ENCODE data around the gene ROR2. TPM values are rescaled to one million over a fixed set of nuclear protein-coding genes. Genes with fewer than 3 reads are reported as not detected.

The ROR2 gene
- total RNA-seq, 3 donors from 2014 or later (not counting 1 experiment from before 2014, with no cell fraction given): 1.7 TPM; not detected in 2

DNA sequence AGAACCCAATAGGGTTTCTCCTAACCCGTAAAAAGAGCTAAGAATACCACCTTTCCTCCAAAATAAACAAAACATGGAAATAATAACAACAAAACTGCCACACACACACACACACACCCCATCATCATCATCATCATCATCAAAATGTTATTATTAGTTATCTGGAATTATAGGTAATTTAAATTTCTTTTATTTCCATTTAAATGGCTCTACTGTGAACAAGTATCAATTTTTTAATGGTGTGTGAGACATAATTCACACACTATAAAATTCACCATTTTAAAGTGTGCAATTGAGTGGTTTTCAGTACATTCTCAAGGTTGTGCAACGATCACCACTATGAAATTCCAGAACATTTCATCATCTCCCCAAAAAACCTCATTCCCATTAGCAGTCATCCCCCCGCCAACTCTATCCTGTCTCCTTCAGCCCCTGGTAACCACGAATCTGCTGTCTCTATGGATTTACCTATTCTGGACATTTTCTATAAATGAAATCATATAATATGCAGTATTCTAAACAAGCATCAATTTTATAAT is 172.7 kb downstream of the ROR2 start:
- 56% methylated on average over 3 of the region's 4 CpGs for WGBS (ENCODE audit: insufficient coverage)
- Histone ChIP-seq H3K36me3 (ENCODE audit: control insufficient read depth, insufficient read depth, low read length) (no peaks in the 10 kb centered on the region), H3K9me3 (ENCODE audit: control insufficient read depth, insufficient read depth, low read length) (no peaks in the 10 kb centered on the region), H3K27ac (ENCODE audit: low read length) (no peak overlapping the region), H3K4me1 (ENCODE audit: control insufficient read depth, insufficient read depth, low read length) (no peaks in the 10 kb centered on the region), H3K4me3 (ENCODE audit: low read length) (no peak overlapping the region), H3K27me3 (ENCODE audit: control insufficient read depth, insufficient read depth, low read length) (no peaks in the 10 kb centered on the region)
- DNase-seq (no peak), ATAC-seq (no peak)
- no peak for TF ChIP-seq CTCF (IDR thresholded peaks at IDR 0.05)
- H3K4me3 Mint-ChIP-seq: no peak overlapping the region
- no peaks in the 10 kb centered on the region for H3K4me1 Mint-ChIP-seq
- no peaks in the 10 kb centered on the region for H3K36me3 Mint-ChIP-seq
- H3K27ac Mint-ChIP-seq: no peak overlapping the region
- intact Hi-C loops (cut with micrococcal nuclease): no loop called here
- H3K9me3 Mint-ChIP-seq: no peaks in the 10 kb centered on the region
- H3K27me3 Mint-ChIP-seq (ENCODE audit: low read depth in 2 of 2): peaks cover 12 to 17% of the 10 kb centered on the region in 2 donors

- H3K36me3 ChIP-seq (ENCODE audit: control insufficient read depth, insufficient read depth, low read length): no peaks in the 10 kb centered on the region
- peaks cover 12 to 17% of the 10 kb centered on the region in 2 donors for H3K27me3 Mint-ChIP-seq (ENCODE audit: low read depth in 2 of 2)
- no peaks in the 10 kb centered on the region for H3K27me3 ChIP-seq (ENCODE audit: control insufficient read depth, insufficient read depth, low read length)
- no peak overlapping the region for H3K27ac Mint-ChIP-seq
- H3K27ac ChIP-seq (ENCODE audit: low read length): no peak overlapping the region
- H3K9me3 ChIP-seq (ENCODE audit: control insufficient read depth, insufficient read depth, low read length): no peaks in the 10 kb centered on the region
- TF ChIP-seq CTCF (IDR thresholded peaks at IDR 0.05): no peak
- H3K4me3 ChIP-seq (ENCODE audit: low read length): no peak overlapping the region
- DNase-seq: no peak
- H3K4me3 Mint-ChIP-seq: no peak overlapping the region
- no peaks in the 10 kb centered on the region for H3K9me3 Mint-ChIP-seq
- intact Hi-C loops (cut with micrococcal nuclease): no loop called here
- H3K4me1 ChIP-seq (ENCODE audit: control insufficient read depth, insufficient read depth, low read length): no peaks in the 10 kb centered on the region
- ATAC-seq: no peak
- H3K36me3 Mint-ChIP-seq: no peaks in the 10 kb centered on the region
- WGBS (ENCODE audit: insufficient coverage): 58% methylated on average over 5 of the region's 6 CpGs
- no peaks in the 10 kb centered on the region for H3K4me1 Mint-ChIP-seq
These were observed 173.4 kb downstream of the ROR2 start for GRCh38 chr9:91776409-91777291.

- H3K9me3 ChIP-seq (ENCODE audit: control insufficient read depth, insufficient read depth, low read length): no peaks in the 10 kb centered on the region
- no peak overlapping the region for H3K4me3 Mint-ChIP-seq
- ATAC-seq: no peak
- H3K27me3 Mint-ChIP-seq (ENCODE audit: low read depth in 2 of 2): peaks cover 12 to 17% of the 10 kb centered on the region in 2 donors
- H3K4me1 Mint-ChIP-seq: no peaks in the 10 kb centered on the region
- H3K4me3 ChIP-seq (ENCODE audit: low read length): no peak overlapping the region
- 51% methylated on average over 4 of the region's 4 CpGs for WGBS (ENCODE audit: insufficient coverage)
- peak; percentile 41 for TF ChIP-seq CTCF (IDR thresholded peaks at IDR 0.05)
- H3K36me3 ChIP-seq (ENCODE audit: control insufficient read depth, insufficient read depth, low read length): no peaks in the 10 kb centered on the region
- DNase-seq: no peak
- H3K27ac Mint-ChIP-seq: no peak overlapping the region
- no peaks in the 10 kb centered on the region for H3K36me3 Mint-ChIP-seq
- H3K9me3 Mint-ChIP-seq: no peaks in the 10 kb centered on the region
- intact Hi-C loops (cut with micrococcal nuclease): loop anchor here (1.0 kb wide), 1 partner anchor 175 kb away; the partner anchor contains the start of gene ROR2
- no peaks in the 10 kb centered on the region for H3K4me1 ChIP-seq (ENCODE audit: control insufficient read depth, insufficient read depth, low read length)
- no peak overlapping the region for H3K27ac ChIP-seq (ENCODE audit: low read length)
- H3K27me3 ChIP-seq (ENCODE audit: control insufficient read depth, insufficient read depth, low read length): no peaks in the 10 kb centered on the region
These were observed 174.4 kb downstream of the ROR2 start for GRCh38 chr9:91775708-91776028.

Measured in natural killer cell (primary cell).